Measurements from ENCODE around the gene EPHB1.
"Not testable (repeated sequence)": the region's sequence is repeated elsewhere in the genome, so short reads cannot be mapped to it uniquely, and the experiment has no call there.

Gene EPHB1

GRCh38 chr3:134952371-134952770 is 157.3 kb downstream of the EPHB1 start:
- DNase-seq (ENCODE audit: low read depth in 2 of 2) = no peak

DNA sequence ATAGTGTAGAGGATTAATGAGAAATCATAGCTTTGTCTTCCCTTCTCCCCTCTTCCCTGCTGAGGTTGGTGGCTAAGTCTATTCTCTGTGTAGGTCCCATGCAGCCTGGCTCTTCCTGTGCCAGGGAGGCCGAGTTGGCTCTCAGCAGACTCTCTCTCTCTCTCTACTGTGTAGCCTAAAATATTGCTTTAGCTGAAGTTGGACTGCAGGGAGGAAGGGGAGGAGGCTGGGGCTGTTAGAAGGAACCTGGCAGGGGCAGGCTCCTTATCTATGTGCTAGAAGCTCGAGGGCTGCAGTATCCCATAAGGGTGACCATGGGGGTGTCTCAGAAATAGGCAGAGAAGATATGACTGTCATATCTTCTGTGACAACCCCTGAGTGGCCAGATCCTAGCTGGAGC is 160.8 kb downstream of the EPHB1 start:
- DNase-seq (ENCODE audit: low read depth in 2 of 2) = no peak

DNA sequence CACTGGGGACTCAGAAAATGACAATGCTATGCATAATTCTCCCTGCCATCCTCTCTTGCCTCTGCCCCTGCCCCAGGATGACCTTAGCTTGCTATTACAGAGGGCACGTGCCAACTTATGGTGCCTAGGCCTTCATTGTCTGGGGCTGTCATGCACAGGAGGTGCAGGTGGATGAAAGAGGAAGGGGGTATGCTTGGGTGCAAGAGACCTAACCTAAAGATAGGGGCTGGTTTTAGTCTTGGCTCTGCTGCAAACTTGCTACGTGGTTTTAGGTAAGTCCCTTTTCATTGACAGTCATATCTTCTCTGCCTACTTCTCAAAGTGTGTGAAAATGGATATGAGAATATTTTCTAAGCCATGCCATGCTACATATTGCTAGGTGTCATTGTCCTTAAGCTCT is 161.3 kb downstream of the EPHB1 start:
- no peak for DNase-seq (ENCODE audit: low read depth in 2 of 2)

GRCh38 chr3:134956844-134957243 is 161.8 kb downstream of the EPHB1 start:
- no peak for DNase-seq (ENCODE audit: low read depth in 2 of 2)

- no peak for DNase-seq (ENCODE audit: low read depth in 2 of 2)
Observed at GRCh38 chr3:134959516-134959915, 164.5 kb downstream of the EPHB1 start.

- no peak for DNase-seq (ENCODE audit: low read depth in 2 of 2)
Observed at GRCh38 chr3:134964226-134964625, 169.2 kb downstream of the EPHB1 start.

GRCh38 chr3:134965865-134966481 is 170.9 kb downstream of the EPHB1 start:
- no peak for DNase-seq (ENCODE audit: low read depth in 2 of 2)

- no peak for DNase-seq (ENCODE audit: low read depth in 2 of 2)
Observed at GRCh38 chr3:134970895-134971294, 175.8 kb downstream of the EPHB1 start.

GRCh38 chr3:134971306-134971705 is 176.2 kb downstream of the EPHB1 start:
- DNase-seq (ENCODE audit: low read depth in 2 of 2) = no peak

DNA sequence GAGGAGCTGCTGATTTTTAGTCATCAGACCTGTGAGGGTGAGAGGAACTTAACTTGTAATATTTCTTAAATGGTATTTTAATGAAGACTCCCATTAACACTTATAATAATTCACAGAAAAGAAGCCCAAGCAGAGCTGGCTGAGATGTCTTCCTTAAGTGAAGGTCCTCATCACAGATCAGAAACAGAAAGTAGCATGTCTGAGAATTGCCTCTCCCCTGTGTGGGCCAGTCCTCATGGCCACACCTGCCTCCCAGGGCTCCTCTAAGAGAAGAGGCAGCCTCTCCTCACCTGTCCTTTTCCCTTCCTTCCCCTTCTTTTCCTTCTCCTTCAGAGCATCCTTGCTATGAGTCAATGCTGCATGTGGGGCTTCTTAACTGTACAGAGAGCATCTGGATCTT is 176.8 kb downstream of the EPHB1 start:
- DNase-seq (ENCODE audit: low read depth in 2 of 2) = not testable (repeated sequence)

DNA sequence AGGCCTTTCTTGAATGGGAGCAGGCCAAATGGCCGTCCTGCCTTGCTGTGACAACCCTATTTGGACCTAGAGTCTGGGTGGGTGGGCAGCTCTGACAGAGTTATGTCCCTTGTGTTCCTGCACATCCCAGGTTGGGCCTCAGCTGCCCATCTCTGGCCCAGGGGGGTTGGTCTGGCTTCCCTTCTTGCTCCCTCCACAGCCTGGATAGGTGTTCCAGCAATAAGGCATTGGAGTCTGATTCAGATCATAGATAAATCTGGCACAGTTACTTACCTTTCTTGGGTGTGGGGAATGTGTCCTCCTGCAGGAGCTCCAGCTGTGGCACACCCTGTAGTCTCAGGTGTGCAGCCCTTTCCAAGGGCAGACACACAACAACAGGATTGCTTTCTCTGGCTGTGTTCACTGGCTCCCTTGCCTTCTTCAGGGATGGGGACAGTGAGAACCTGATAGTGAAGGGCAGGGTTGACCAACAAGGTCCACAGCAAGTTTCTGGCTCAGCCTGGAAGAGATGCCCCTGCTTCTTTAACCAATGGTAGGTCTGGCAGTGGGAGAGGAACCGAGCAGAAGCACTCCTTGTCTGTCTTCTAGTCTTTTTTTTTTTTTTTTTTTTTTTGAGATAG is 177.9 kb downstream of the EPHB1 start:
- DNase-seq (ENCODE audit: low read depth in 2 of 2) = no peak

DNA sequence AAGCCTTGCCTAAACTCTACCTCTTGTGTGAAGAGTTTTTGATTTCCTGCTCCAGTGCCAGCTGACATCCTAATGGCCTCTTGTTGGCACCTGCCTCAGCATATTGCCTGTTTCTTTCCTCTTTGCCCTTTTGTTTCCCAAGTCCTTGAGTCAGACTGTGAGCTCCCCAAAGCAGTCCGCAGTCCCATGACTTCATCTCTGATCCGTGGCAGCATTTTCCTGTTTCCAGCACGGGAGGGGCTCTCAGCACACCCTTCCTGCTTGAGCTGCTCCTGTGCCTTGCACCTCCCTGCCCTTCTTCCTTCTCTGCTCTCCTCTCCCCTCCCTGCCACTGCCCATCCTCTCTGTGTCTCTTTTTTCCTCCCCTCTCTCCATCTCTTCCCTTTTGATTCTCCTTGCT is 179.6 kb downstream of the EPHB1 start:
- DNase-seq (ENCODE audit: low read depth in 2 of 2) = no peak

DNA sequence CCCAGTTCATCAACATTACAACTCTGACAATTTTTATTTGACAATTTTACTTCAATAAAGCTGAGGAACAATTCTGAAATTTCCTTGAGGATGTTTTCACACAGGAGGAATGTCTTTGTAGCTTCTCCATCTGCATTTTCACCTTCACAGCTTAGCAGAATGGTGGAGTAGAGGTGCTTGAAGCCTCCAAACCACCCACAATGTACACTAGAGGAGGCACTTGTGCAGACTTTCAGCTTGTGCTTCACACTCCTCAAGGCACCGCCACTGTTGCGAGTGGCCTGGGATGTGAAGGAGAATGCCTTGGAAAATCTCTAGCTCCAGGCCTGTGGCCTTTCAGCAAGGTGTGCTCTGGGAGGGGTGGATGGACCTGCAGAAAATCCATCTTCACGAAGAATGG is 181.9 kb downstream of the EPHB1 start:
- DNase-seq (ENCODE audit: low read depth in 2 of 2) = no peak

GRCh38 chr3:134978658-134979057 is 183.6 kb downstream of the EPHB1 start:
- no peak for DNase-seq (ENCODE audit: low read depth in 2 of 2)

GRCh38 chr3:134985864-134986715 is 191.0 kb downstream of the EPHB1 start:
- no peak for DNase-seq (ENCODE audit: low read depth in 2 of 2)

- no peak for DNase-seq (ENCODE audit: low read depth in 2 of 2)
Observed at GRCh38 chr3:134988666-134989065, 193.6 kb downstream of the EPHB1 start.

- DNase-seq (ENCODE audit: low read depth in 2 of 2) = no peak
Observed at GRCh38 chr3:134991003-134991402, 195.9 kb downstream of the EPHB1 start.

DNA sequence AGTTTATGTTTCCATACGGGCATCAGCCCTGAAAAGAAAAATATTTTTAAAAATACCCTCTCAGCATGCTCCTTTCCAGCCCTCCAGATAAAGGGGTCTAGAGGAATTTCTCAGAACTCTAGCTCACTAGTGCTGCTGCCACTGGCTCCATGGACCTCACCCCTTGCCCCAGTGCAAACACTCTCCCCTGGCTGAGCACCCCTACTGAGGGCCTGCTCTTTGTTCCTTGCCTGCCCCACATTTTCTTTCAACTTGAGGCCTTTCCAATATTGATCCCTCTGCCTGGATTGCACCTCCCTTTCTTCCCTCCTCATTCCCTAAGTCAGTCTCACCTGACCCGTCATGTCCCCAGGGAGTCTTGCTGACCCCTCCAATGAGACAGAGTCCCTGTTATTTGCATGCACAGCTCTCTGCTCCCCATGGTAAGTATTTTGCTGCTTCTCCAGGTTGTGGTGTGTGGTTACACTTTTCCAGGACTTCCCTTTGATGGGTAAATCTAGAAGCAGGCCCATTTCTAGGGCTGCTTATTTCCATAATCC is 196.5 kb downstream of the EPHB1 start:
- DNase-seq (ENCODE audit: low read depth in 2 of 2) = no peak

DNA sequence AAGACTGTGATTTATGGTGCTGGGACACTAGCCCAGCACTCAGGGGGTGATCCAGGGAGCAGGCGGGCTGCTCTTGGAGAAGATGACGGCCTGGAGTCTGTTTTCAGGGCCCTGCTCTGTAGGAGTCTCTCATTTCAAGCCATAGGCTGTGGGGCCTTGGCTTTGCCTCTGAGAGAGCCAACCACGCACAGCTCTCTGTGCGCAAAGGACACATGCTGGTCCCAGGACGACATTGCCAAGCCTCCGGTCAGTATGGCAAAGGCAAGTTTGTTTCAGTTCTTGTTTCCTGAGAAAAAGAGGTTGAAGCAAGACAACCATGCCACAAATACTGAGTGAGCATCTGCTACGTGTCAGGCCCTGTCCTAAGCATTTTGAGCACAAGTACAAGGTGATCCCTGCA is 197.1 kb downstream of the EPHB1 start:
- DNase-seq (ENCODE audit: low read depth in 2 of 2) = no peak

DNA sequence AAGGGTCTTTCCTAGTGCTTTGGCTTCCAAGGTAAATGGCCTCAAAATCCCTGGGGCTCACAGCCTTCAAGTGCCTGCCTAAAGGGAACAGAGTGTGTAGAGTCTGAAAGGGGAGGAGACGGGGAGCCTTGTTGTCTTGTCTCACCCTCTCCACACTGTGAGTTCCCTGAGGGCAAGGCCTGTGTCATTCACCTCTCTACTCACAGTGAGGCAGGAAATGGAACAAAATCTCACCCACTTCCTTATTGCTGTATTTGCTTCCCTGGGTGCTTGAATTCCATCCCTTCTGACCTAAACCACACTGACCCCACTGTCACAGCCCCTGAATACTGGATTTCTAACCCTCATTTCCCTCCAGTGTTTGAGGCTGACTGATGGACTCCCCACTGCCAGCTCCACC is 197.5 kb downstream of the EPHB1 start:
- DNase-seq (ENCODE audit: low read depth in 2 of 2) = no peak

GRCh38 chr3:134993011-134993410 is 198.0 kb downstream of the EPHB1 start:
- no peak for DNase-seq (ENCODE audit: low read depth in 2 of 2)

- DNase-seq (ENCODE audit: low read depth in 2 of 2) = no peak
Observed at GRCh38 chr3:134998158-134998557, 203.1 kb downstream of the EPHB1 start.

- no peak for DNase-seq (ENCODE audit: low read depth in 2 of 2)
Observed at GRCh38 chr3:134998855-134999254, 203.8 kb downstream of the EPHB1 start.

All from stimulated activated CD4-positive, alpha-beta T cell treated with anti-CD3 and anti-CD28 coated beads, Interleukin-15, amount 100 ng/mL, for 48 hours (primary cell).